GM11168 (cell line): ENCODE results near the gene MRRF.

ENCODE experiments used
- in situ Hi-C: fragments of 300-500 bp; cut with MboI; formaldehyde crosslinking; loops from one replicate; pipeline ENCODE4 v1.12.0; 2022; ENCODE audit warnings: low sequenced_read_pairs; ENCODE audit not compliant: unreplicated experiment

The MRRF gene

GRCh38 chr9:122227575-122227900 lies 37.1 kb upstream of the MRRF start:
- in situ Hi-C loops: no loop called here

- in situ Hi-C loops: no loop called here
Observed at GRCh38 chr9:122228191-122228567, 36.5 kb upstream of the MRRF start.

- in situ Hi-C loops: no loop called here
Observed at GRCh38 chr9:122228568-122229484, 35.9 kb upstream of the MRRF start, which contains the start of gene LHX6. Gene LHX6, minus strand, starts transcription at chr9:122228957. Its CDS starts 217 bp downstream, at chr9:122228740.

- in situ Hi-C loops: no loop called here
Observed at GRCh38 chr9:122229485-122229837, 35.2 kb upstream of the MRRF start.

GRCh38 chr9:122232796-122233306 lies 31.8 kb upstream of the MRRF start:
- in situ Hi-C loops: no loop called here

GRCh38 chr9:122234022-122234748 lies 30.5 kb upstream of the MRRF start:
- in situ Hi-C loops: no loop called here

- in situ Hi-C loops: no loop called here
Observed at GRCh38 chr9:122236681-122237080, 28.0 kb upstream of the MRRF start.

- in situ Hi-C loops: no loop called here
Observed at GRCh38 chr9:122239722-122240121, 25.0 kb upstream of the MRRF start.

- in situ Hi-C loops: no loop called here
Observed at GRCh38 chr9:122244349-122244748, 20.3 kb upstream of the MRRF start.

- in situ Hi-C loops: no loop called here
Observed at GRCh38 chr9:122246666-122247065, 18.0 kb upstream of the MRRF start.

GRCh38 chr9:122248448-122248865 lies 16.2 kb upstream of the MRRF start:
- in situ Hi-C loops: no loop called here

- in situ Hi-C loops: no loop called here
Observed at GRCh38 chr9:122251351-122251750, 13.3 kb upstream of the MRRF start.

- in situ Hi-C loops: no loop called here
Observed at GRCh38 chr9:122252796-122253195, 11.9 kb upstream of the MRRF start.

GRCh38 chr9:122254761-122255160 lies 9.9 kb upstream of the MRRF start:
- in situ Hi-C loops: no loop called here

GRCh38 chr9:122256206-122256605 lies 8.5 kb upstream of the MRRF start:
- in situ Hi-C loops: no loop called here

- in situ Hi-C loops: no loop called here
Observed at GRCh38 chr9:122258886-122259415, 5.7 kb upstream of the MRRF start.

GRCh38 chr9:122261469-122261881 lies 3.2 kb upstream of the MRRF start:
- in situ Hi-C loops: no loop called here

- in situ Hi-C loops: no loop called here
Observed at GRCh38 chr9:122262073-122262472, 2.6 kb upstream of the MRRF start.

GRCh38 chr9:122263699-122264349 lies 858 bp upstream of the MRRF start:
- in situ Hi-C loops: no loop called here

- in situ Hi-C loops: no loop called here
Observed at GRCh38 chr9:122265149-122265915, 650 bp downstream of the MRRF start.
